HG03521 (cell line): ENCODE results near the gene VNN1.
"Not testable (repeated sequence)": the region's sequence is repeated elsewhere in the genome, so short reads cannot be mapped to it uniquely, and the experiment has no call there.

ENCODE experiments used
- ATAC-seq: cut with Tn5 transposase; IDR thresholded peaks from one replicate; pipeline ENCODE4 v1.9.1; 2021; ENCODE audit warnings: mild to moderate bottlenecking, moderate library complexity; ENCODE audit not compliant: unreplicated experiment

Gene VNN1

DNA sequence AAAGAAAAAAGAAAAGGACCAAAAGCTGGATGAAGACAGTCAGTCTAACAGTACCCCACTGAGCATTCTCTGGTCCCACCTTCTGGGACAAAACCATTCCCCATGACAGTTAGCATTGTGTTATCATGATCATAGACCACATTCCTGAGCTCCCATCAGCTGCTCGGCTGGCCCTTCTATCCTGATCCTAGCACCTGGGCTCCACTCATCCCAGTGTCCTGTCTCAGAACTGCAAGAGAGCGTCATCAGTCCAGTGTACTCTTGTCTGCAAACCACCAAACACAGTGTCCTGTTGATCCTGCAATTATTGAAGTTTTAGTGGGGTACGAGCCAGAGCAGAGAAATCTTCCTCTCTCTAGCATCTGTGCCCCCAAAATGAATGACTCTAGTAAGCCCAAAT is 38.9 kb downstream of the VNN1 start:
- no peak for ATAC-seq

GRCh38 chr6:132673376-132674094 is 40.3 kb downstream of the VNN1 start:
- no peak for ATAC-seq

- ATAC-seq = no peak
Measured at GRCh38 chr6:132671295-132671694, 42.6 kb downstream of the VNN1 start.

- ATAC-seq = no peak
Measured at GRCh38 chr6:132669690-132670291, 44.1 kb downstream of the VNN1 start.

- no peak for ATAC-seq
Measured at GRCh38 chr6:132666118-132666517, 47.7 kb downstream of the VNN1 start.

GRCh38 chr6:132664309-132665034 is 49.4 kb downstream of the VNN1 start:
- ATAC-seq = no peak

DNA sequence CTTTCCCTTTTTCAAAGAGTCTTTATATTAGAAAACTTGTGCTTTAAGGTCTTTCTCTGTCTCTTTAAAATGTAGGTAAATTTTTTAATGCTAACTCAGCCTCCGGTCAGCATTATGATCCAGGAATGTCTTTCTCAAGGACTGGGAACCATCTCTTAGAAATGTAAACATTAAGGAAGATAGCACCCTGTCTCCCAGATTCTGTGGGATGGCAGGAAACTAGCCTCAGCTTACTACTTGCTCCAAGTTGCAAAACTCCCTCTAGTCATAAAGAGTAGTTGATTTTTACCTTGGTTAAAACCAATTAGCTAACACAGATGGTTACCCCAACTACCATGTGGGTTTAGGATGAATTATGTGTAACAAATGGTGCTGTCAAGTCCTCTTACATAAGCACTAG is 50.2 kb downstream of the VNN1 start:
- ATAC-seq = no peak

GRCh38 chr6:132661906-132662305 is 51.9 kb downstream of the VNN1 start:
- ATAC-seq = no peak

DNA sequence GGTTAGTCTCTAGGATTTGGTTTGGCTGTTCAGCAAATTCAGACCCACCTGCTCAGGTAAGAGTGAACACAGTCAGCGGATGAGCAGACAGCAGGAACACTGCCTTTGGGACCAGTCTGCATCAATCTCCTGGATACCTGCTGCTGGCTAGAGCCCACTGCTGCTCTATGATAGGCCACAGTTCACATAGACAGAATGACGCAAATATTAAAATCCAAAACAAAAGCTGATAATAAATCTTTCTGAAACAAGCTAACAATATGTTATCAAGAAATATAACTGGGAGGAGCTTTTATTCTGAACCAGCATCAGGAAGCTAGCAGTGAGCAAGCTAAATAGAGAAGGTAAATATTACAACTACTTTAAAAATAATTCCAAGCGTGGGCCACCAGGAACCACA is 54.8 kb downstream of the VNN1 start, which contains the start of gene TAAR1:
TSS of gene TAAR1 (minus strand) at position 101 of the 400 bp plus-strand sequence. CDS start 13,179 bp downstream, outside the sequence.
- no peak for ATAC-seq

DNA sequence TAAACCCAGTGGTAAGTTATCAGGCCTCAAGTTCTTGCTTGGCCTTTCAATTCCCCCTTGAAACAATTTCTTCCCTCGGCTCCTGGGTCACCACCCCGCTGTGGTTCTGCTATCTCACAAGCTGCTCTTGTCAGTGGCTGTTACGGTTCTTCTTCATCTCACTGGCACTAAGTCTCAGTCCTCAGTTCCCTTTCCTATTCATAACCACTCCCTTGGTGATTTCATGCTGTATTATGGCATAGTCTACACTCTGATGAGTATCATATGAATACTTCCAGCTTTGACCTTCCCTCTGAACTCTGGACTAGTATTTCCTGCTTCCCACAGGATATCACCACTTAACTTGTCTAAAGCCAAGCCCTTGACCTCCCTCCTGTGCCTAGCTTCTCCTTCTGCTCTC is 62.8 kb downstream of the VNN1 start:
- ATAC-seq = no peak

DNA sequence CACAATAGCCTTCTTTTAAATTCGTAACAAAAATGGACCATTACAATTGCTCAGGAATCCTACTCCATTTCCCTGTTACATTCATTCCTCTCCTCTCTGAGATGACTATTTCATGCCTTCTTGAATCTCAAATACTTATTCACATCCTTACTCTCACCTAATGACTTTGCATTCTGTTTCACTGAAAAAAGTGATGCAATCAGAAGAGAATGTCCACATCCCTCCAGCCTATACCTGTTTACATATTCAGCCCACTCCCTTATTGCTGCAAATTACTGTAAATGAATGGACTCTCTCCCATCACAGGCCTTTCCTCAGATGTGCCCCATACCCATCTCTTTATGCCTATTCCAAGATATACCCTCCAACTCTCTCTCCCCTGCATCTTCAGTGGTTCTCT is 63.4 kb downstream of the VNN1 start:
- no peak for ATAC-seq

- ATAC-seq = no peak
Measured at GRCh38 chr6:132648828-132649227, 65.0 kb downstream of the VNN1 start.

GRCh38 chr6:132648356-132648755 is 65.5 kb downstream of the VNN1 start:
- peak; percentile 88 for ATAC-seq

DNA sequence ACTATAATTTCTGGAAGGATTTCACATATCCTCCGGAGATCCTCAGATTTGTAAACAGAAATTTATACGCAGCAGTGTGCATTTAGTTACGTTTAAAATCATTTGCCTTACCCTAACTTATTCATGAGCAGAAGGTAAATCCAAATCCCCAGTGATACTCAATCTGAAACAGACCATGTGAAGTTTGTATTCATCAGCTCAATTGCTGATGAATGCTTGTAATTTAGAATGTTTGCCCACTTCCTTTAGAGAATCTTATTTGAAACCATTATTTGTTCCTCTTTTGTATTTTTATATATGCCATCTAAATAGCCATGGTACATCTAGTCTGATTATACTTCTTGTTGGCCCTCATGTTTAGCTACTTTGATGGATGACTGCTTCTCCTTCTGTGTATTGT is 70.3 kb downstream of the VNN1 start:
- no peak for ATAC-seq

- not testable (repeated sequence) for ATAC-seq
Measured at GRCh38 chr6:132637135-132637534, 76.7 kb downstream of the VNN1 start.

DNA sequence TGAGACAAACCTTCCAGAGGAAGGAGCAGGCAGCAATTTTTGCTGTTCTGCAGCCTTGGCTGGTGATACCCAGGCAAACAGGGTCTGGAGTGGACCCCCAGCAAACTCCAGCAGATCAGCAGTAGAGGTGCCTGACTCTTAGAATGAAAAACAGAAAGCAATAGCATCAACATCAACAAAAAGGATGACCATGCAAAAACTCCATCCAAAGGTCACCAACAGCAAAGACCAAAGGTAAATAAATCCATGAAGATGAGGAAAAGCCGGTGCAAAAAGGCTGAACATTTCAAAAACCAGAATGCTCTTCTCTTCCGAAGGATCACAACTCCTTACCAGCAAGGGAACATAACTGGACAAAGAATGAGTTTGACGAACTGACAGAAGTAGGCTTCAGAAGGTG is 77.9 kb downstream of the VNN1 start:
- ATAC-seq = not testable (repeated sequence)

DNA sequence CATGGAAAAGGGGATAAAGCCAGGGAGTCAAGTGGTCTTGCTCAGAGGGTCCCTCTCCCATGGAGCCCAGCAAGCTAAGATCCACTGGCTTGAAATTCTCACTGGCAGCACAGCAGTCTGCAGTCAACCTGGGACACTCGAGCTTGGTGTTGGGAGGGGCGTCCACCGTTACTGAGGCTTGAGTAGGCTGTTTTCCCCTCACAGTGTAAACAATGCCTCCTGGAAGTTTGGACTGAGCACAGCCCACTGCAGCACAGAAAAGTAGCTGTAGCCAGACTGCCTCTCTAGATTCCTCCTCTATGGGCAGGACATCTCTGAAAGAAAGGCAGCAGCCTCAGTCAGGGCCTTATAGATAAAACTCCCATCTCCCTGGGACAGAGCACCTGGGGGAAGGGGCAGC is 78.6 kb downstream of the VNN1 start:
- not testable (repeated sequence) for ATAC-seq

DNA sequence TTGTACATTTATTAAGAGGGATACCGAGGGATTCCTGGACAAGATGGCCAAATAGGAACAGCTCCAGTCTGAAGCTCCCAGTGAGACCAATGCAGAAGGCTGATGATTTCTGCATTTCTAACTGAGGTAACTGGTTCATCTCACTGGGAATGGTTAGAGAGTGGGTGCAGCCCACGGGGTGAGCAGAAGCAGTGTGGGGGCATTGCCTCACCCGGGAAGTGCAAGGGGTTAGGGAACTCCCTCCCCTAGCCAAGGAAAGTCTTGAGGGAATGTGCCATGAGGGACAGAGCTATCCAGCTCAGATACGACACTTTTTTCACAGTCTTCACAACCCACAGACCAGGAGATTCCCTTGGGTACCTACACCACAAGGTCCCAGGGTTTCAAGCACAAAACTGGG is 79.1 kb downstream of the VNN1 start:
- no peak for ATAC-seq

GRCh38 chr6:132633362-132633761 is 80.5 kb downstream of the VNN1 start:
- ATAC-seq = no peak
